Testis (tissue), 2 donors: ENCODE results near the gene STAP1.

ENCODE experiments used
- POLR2A ChIP-seq: fragments of 450-650 bp; IDR thresholded peaks from one replicate; pipeline ENCODE4 v1.6.1; 2017; ENCODE audit warnings: antibody characterized with exemption, mild to moderate bottlenecking, moderate library complexity
- TF ChIP-seq, protein P1 (sequence below), 3 experiments: fragments of 450-650 bp in 2 of 3; fragments of 200-600 bp in 1 of 3; sonication (generic) in 1 of 3; IDR thresholded peaks; one replicate each; pipeline ENCODE4 v1.5.1; 2016 to 2019; ENCODE audit warnings: antibody characterized with exemption in 3 of 3, mild to moderate bottlenecking in 2 of 3, moderate library complexity in 1 of 3

DNA sequence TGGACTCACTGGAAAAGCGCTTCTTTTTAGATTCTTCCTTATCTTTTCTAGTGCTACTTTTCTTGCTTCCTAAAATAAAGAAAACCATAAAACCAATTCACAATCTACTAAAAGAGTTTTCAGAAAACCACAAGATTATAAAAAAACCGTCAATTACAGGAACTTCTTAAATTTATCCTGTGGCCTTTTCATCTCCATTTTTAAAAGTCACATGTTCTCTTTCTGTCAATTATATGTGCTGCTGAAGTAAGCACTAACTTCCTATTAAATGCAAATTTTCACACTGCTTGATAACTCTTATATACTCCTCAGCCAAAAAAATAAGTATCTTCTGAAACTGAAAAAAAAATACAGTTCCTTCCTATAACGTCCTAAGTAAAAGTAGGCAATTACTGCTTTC, 46.0 kb upstream of the STAP1 start:
- TF ChIP-seq, protein P1, sequence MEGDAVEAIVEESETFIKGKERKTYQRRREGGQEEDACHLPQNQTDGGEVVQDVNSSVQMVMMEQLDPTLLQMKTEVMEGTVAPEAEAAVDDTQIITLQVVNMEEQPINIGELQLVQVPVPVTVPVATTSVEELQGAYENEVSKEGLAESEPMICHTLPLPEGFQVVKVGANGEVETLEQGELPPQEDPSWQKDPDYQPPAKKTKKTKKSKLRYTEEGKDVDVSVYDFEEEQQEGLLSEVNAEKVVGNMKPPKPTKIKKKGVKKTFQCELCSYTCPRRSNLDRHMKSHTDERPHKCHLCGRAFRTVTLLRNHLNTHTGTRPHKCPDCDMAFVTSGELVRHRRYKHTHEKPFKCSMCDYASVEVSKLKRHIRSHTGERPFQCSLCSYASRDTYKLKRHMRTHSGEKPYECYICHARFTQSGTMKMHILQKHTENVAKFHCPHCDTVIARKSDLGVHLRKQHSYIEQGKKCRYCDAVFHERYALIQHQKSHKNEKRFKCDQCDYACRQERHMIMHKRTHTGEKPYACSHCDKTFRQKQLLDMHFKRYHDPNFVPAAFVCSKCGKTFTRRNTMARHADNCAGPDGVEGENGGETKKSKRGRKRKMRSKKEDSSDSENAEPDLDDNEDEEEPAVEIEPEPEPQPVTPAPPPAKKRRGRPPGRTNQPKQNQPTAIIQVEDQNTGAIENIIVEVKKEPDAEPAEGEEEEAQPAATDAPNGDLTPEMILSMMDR (IDR thresholded peaks at IDR 0.05), result no peak
- TF ChIP-seq POLR2A, result no peak
